Bone marrow (tissue), 2 donors: ENCODE data around the gene NDE1.
"Not testable (repeated sequence)": the region's sequence is repeated elsewhere in the genome, so short reads cannot be mapped to it uniquely, and the experiment has no call there.

ENCODE experiments used
- DNase-seq, 2 donors: peaks; one replicate each; lab custom pipeline; 2025; lab: John Stamatoyannopoulos, UW

NDE1 gene

DNA sequence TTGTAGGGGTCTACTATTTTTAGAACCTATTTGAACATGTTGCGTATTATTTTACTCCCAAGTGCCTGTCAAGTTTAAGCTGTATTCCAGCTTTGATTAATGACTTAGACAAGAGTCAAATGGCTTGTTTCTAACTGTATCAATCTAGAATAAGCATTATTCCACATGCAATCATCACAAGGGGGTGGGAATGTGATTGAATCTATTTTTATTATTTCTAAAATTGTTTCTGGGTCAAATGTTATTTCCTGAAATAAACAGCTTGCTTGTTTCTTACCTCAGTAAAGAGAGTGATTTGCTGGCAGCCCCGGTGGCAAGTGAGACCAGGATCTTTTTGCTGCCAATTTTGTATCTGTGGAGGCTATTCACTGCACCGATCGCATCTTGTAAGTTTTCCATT, 28.6 kb upstream of the NDE1 start:
- DNase-seq, result no peak

DNA sequence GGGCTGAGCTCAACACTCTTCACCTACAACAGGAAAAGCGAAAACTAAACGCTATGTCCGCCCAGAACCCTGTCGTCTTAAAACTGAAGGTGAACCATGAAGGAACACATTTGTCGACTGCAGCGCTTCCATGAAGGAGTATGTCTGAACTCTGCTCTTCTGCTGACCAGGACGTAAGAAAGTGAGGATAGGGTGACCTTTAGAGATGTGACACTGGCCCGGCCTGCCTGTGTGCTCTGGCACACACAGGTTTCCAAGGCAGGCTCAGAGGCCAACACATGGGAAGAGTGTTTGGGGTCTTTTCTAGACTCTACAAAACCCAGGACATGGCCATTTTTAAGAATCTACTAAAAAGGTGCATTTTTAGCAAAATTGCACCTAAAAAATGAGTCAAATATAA, 28.2 kb upstream of the NDE1 start:
- no peak for DNase-seq

DNA sequence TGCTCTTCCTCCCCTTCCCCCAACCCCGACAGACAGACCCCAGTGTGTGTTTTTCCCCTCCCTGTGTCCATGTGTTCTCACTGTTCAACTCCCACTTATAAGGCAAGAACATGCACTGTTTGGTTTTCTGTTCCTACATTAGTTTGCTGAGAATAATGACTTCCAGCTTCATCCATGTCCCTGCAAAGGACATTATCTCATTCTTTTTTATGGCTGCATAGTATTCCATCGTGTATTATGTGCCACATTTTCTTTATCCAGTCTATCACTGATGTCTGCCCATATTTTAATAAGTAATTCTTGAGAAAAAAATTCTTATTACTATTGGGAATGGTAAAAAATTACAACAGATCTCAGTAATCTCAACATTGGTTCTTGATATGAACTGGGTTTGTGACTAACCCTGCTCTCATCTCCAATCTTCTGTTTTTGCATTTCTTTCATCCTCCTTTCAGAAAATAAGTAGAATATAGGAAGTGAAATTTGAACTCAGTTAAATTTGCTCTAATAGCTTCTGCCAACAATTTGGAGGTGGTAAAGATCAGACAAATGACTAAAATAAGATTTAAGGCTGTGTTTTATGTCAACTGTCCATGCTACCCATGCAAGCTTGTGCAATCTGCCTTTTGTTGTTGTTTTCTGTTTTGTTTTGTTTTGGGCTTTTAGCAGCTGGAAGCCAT, 18.2 kb upstream of the NDE1 start:
- no peak for DNase-seq

DNA sequence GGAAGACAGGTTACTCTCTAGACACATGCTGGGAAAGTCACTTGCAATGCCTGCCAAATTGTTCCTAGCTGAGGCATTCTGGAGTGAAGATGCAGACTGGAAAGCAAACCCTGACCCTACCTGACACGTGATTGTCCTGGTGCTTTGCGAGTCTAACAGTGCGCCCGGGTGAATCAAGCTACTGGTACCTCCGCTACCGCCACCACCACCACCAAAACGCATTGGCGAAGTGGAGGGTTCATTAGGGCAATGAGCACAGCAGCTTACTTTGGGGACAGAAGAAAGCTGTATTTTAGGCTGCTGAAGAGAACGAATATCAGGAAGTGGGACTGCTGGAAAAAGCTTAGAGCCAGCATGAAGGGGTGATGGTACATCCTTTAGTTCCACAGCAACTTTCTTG, 14.1 kb upstream of the NDE1 start:
- no peak for DNase-seq

DNA sequence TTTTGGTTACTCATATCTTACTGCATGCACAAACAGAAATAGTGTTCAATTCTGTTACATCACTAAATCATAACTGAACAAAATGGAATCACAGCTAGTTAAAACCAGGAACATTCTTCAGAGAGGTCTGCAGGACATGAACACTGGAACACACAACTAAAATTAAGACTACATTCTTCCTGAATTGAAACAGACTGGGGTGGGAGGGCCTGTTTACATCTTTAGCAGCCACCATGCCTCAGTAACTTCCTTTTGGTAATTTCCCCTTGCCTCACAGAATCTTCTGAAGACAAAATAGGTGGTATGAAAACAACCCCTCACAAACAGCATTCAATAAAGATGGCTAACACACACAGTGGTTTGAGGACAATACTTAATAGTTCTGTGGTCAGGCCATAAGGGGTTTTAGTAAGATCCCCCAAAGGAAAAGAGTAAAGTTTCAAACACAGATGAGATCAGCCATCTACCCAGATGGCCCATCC, 13.6 kb upstream of the NDE1 start:
- peak in 1 of 2 donors; percentile 44 for DNase-seq

DNA sequence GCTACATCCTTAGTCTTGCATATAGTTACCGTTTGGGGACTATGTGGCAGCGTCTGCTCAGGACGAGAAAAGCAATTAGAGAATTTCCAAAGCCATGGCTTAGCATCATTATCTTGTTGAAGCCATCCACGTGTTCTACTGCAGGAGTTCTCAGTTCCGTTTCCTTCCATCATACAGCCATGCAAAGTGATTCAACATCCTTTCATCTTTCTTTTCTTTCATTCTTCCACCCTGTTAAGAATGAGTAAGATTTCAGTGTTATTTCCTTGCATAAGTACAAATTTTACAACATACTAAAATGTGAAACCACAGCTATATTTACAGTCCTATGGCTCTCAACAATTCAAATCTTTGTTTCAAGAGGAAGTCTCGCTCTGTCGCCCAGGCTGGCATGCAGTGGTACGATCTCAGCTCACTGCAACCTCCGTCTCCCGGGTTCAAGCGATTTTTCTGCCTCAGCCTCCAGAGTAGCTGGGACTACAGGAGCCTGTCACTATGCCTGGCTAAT, 10.9 kb upstream of the NDE1 start:
- DNase-seq, result no peak

DNA sequence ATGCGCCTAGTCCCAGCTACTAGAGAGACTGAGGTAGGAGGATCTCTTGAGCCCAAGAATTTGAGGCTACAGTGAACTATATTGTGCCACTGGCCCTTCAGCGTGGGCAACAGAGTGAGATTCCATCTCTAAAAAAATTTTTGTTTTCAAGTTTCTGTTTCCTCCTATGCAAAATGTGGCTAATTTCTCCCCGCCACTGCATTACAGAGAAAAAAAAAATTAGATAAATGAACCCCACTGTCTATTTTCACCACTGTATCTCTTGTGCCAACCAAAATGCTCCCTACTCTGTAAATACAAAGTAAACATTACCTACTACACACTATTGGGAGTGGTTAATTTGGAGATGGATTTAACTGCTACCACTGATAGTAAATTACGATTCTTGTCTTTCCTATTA, 9.1 kb upstream of the NDE1 start:
- DNase-seq, result no peak

DNA sequence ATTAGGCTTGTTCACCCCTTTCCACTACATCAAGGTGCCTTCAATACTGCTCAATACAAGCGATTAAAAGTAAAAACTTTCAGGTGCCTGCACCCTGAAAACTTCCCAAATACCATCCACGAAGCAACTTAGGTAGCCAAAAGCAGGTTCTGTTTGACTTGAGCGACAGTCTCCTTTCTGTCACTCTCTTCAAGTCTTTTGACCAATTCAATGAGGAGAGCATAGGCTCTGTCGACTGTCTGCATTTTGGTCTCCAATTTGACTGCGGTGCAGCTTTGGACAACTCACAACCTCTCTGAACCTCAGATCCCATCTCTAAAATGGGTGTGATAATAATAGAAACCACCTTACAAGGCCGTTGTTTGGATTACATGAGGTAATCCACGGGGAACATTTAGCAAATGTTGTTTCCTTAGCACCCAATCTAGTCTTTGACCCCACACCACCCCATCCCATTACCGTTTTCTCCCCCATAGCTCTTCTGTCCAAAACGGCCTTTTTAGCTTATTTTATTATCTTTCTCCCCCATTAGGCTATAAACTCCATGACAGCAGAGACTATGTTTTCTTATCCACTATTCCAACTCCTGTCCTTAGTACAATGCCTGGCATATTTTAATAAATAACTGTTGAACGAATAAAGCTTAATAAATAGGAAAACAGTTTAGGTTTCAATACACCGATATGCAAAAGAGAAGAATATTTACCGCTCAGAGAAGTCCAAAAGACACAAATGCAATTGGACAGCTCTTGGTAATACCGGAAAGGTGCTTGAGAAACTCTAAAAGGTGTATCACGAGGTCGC, 8.1 kb upstream of the NDE1 start:
- no peak for DNase-seq

DNA sequence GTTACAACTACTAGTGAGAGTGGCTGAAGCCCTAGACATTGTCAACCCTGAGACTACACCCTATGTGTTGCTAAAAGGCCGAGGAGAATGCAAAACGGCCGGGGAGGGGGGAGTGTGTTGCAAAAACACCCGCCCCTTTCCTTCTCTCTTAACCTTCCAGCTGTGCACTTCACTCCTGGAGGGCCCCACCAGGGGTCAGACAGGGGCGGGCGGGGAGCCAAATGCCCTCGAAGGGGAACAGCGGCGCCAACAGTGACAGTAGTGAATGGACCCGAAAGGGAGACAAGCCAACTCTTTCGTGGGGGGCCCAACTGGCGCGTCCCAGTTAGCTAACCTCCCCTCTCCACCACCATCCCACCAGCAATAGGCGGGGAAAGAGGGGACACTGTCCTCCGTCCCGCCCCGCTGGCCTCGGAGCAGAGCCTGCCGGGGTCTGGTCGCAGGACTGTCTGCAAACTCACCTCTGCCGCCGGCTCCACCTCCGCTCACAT, 7.4 kb upstream of the NDE1 start:
- peak; percentile 78 to 92 for DNase-seq

DNA sequence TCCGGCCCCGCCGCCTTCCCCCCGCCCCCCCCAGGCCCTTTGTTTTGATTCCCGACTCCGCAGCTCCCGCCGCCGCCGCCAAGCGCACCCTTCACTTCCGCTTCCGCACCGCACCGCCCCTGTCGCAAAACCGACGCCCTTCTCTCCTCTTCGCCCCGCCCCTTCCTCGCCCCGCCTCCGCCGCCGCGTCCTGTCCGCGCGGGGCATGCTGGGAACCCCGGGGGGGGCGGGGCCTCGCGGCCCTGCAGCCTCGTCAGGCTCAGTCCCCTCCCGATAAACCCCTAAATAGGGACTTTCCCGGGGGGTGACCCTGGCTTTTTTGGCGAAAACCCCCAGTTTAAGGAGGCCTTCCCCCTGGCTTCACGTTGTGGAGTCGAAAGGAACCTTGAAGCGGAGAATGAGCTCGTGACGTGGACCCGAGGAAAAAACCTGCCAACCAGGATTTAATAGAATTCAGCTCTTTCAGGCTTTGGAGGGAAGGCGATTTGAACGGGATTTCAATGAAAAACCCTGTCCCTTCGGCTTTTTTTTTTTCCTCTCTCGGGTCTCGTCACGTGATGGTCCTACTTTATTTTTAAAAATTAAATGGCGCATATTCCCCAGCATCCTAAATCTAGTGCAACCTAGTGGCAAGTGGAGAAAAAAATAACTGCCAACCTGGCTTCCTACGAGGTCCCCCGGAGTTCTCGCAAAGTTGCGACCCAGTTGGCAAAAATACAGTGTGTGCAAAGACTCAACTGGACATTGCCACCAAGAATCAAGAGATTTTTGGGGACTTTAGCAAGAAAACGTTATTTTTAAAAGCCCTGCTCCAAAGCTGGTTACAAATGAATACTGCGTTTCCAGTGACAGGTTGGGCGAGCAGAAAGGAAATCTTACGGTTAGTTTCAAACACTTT, 6.7 kb upstream of the NDE1 start, which contains the start of gene MARF1:
TSS of gene MARF1 (minus strand) at position 107 of the 898 bp plus-strand sequence. CDS start 3,921 bp downstream, outside the sequence.
- peak; percentile 96 for DNase-seq

DNA sequence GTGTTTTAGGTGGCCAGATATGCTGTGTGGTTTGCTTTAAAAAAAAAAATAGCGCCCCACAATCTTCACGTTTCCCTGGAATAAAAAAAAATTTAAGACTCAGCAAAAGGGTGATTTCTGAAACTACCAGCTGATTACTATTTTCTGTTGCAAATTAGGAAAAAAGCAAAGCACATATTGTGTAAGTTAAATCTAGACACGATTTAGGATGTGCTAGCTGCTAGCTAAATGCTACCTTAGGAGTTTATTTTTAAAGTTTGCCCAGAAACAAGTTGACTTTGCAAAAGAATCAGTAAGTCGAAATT, 6.1 kb upstream of the NDE1 start:
- no peak for DNase-seq

DNA sequence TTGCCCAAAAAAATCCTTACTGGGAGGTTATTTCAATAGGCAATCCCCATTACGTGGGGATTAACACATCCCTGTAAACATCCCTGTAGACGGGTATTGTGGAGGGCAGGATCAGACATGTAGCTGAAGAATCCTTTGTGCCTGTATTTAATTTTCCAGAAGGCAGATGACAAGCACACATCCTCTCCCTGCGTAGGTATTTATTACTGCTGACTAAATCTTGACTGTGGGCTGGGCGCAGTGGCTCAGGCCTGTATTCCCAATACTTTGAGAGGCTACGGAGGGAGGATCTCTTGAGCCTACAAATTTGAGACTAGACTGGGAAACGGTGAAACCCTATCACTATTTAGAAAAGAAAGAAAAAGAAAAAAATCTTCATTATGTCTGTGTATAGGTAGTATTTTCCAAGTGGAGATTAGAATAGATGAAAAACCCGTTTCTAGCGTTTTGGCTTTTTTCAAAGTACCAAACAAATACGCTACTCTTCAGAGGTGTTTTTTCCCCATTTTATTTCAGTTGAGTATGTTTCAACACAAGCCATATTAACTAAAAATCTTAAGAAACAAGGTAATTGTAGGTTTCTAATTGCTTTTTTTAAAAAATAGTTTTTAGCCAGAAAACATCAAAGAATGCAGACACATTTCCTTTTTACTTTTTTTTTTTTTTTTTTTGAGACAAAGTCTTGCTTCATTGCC, 5.6 kb upstream of the NDE1 start:
- no peak for DNase-seq

DNA sequence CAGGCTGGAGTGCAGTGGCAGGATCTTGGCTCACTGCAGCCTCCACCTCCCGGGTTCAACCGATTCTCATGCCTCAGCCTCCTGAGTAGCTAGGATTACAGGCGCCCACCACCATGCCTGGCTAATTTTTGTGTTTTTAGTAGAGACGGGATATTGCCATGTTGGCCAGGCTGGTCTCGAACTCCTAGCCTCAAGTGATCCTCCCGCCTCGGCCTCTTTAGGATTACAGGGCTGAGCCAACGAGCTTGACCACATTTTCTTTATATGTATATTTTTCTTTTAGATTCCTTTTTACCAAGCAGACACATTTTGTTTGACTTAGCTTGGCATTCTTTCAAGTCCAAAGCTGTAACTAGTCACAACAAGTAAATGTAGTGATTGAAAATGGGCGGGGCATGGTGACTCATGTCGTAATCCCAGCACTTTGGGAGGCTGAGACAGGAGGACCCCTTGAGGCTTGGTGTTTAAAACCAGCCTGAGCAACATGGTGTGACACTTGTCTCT, 5.0 kb upstream of the NDE1 start:
- DNase-seq, result peak in 1 of 2 donors; percentile 21

DNA sequence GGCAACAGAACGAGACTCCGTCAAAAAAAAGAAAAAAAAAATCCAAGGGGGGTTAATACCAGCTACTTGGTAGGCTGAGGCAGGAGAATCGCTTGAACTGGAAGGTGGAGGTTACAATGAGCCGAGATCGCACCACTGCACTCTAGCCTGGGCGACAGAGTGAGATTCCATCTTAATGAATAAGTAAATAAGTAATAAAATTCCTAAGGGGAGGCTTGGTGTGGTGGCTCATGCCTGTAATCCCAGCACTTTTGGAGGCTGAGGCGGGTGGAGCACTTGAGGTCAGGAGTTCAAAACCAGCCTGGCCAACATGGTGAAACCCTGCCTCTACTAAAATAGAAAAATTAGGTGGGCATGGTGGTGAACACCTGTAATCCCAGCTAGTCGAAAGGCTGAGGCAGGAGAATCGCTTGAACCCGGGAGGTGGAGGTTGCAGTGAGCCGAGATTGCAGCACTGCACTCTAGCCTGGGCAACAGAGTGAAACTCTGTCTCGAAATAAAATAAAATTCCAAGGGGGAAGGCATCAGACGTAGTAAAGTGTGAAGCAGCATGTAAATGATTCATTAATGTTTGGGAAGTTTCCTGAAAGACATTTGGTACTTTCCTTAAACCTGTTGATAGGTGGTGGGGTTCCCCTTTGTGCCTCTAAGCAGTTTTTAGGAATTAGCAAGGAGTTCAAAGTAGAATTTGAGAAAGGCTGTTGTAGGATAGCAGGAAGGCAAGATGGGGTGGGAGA, 3.3 kb upstream of the NDE1 start:
- DNase-seq, result not testable (repeated sequence)

DNA sequence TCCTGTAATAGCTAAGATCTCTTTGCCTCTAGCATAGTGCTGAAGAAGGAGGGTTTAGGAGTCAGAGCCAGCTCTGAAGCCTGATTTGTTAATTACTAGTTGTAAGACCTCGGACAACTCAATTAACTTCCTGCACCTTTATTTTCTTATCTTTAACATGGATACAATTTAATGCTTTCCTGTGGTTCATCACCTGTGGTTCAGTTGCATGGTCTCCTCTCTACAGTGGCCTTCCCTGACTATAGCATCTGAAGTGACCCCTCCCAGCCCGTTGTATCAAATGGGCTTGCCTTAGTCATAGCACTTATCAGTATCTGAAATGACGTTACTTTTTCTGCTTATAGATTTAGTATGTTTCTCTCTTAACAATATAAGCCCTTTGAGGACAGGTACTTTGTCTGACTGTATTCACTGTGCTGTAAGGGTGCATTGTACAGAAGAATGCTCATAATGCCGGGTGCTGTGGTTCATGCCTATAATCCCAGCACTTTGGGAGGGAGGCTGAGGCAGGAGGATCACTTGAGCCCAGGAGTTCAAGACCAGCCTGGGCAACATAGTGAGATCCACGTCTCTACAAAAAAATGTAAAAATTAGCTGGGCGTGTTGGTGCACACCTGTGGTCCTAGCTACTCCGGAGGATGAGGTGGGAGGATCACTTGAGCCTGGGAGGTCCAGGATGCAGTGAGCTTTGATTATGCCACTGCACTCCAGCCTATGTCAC, 2.6 kb upstream of the NDE1 start:
- DNase-seq, result no peak

DNA sequence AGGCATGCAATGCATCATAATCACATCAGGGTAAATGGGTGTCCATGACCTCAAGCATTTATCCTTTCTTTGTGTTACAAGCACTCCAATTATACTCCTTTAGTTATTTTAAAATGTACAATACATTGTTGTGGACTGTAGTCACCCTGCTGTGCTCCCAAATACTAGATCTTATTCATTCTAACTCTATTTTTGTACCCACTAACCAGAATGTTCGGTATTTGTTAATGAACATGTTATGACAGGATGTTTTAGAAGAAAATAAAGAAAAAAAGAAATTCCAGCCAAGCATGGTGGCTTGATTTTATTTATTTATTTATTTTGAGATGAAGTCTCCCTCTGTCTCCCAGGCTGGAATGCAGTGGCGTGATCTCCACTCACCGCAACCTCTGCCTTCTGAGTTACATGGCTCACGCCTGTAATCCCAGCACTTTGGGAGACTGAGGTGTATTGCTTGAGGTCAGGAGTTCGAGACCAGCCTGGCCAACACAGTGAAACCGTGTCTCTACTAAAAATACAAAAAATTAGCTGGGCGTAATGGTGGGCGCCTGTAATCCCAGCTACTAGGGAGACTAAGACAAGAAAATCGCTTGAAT, 1.8 kb upstream of the NDE1 start:
- no peak for DNase-seq

DNA sequence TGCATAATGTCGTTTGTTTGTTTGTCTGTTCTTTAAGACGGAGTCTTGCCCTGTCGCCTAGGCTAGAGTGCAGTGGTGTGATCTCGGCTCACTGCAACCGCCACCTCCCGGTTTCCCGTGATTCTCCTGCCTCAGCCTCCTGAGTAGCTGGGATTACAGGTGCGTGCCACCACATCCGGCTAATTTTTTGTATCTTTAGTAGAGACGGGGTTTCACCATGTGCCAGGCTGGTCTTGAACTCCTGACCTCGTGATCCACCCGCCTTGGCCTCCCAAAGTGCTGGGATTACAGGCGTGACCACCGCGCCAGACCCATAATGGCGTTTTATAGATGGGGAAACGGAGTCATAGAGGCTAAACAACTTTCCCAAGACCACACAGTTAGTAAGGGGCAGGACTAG, 734 bp upstream of the NDE1 start:
- DNase-seq, result not testable (repeated sequence)

DNA sequence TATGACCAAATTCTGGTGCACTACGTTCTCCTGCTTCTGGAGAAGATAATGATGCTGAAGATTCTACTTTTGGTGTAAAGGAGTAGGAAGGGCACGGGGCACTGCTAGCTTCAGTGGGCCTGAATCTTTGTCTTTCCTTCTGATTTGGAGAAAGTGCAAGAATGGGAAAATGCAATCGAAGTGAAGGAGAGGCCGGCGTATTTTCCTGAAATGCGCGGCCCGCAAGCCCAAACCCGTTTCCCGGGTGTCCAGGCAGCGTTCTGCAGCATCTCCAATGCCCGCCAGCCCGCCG, 372 bp upstream of the NDE1 start:
- no peak for DNase-seq

DNA sequence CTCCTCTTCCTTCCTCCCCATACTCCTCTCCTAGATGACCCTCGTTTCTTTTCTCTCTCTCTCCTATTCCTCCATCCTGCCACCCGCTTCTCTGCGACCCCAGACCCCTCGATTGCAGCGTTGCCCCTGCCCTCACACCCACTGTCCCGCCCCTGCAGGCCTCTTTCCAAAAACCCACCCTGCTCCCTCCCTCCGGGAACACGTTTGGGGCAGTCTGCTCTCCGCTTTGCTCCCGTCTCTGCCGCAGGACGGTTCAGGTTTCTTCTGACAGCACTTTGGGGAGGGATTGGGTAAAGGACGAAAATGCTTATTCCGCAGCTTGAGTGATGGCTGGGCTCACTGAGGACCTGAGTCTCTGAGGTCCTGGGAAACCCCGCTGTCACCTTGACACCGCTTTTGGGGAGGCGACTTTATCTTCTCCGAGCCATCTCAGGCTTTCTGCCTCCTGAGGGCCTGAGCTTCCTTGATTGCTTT, 690 bp downstream of the NDE1 start:
- DNase-seq, result peak in 1 of 2 donors; percentile 14
